ENCODE results near the gene MAP2K6.
A peak's percentile ranks its signal among the peaks of the same experiment; 100 is the strongest.

MAP2K6 gene

GRCh38 chr17:69497161-69497560, 82.7 kb downstream of the MAP2K6 start:
- DNase-seq = no peak

DNA sequence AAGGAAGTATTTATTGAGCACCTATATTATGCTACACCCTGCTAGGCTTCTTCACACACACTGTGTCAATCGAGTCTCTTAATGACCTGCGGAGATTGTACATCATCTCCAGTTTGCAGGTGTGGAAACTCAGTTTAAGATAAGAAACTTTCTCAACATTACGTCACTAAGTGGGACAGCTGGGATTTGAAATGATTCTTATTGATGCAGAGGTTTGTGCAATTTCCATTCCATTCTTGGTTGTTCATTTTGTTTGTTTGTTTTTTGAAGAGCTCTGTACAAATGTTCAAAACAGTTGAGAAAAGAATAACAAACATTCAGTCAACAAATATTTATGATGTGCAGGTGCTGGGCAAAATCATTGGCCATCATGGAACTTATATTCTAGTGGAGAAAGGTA, 84.8 kb downstream of the MAP2K6 start:
- no peak for DNase-seq

DNA sequence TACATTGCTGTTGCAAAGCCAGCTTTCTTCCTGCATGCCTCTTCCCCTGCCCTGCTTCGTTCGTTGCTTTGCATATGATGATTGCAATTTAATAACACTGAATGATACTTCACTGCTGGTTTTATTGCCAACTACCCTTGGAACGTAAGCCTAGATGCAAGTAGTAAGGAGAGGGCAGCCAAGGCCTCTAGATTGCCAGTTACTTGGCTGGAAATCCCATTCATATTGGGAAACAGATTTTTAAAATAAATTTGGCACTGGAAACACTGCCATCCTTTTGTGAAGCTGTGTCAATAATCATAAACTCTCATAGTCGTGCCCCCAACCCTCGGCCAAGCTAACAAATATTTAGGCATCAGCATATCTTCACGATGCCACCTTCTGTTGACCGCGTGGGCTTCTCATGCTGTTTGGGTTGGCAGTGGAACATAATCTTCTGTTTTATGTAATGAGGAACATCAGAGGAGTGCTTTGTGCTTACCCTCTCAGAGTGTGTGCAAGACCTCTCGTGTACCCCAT, 86.5 kb downstream of the MAP2K6 start:
- DNase-seq = no peak

DNA sequence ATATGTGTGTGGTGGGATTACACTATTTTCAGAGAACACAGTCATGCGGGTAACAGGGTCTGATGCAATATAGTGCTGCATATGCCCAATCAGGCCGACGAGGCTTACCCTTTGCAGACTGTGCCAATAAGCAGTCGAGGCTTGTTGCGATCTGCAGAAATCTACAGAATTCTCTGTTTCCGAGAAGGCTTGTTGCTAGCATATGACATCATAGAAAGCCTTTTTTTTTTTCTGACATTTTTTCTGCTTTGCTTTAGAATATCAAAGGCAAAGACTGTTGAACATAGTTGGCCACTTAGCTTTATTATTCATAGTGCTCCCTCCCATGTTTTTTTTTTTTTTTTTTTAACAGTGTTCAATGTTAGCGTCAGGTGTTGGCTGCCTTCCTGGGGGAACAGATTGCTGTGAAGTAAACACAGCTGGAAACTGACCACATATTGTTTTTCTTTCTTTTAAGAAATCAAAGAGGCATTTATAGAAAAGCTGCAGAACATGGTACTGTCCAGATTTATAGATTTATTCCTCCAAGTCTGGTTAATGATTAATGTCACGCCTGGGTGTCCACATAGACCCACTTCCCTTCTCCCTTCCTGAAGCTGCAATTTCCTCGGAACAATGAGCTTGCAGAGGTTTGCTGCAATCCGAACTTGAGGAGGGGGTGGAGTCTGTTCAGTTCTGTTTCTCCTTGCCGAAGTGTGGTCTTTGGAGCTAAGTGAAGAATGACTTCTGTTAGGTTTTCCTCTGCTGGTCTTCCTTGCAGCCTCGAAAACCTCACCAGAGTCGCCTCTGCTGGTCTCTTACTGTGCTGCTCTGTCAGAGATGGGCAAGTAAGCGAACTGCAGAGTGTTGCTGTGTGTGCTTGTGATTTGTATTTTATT, 87.3 kb downstream of the MAP2K6 start:
- peak in 1 of 2 donors; percentile 46 for DNase-seq

DNA sequence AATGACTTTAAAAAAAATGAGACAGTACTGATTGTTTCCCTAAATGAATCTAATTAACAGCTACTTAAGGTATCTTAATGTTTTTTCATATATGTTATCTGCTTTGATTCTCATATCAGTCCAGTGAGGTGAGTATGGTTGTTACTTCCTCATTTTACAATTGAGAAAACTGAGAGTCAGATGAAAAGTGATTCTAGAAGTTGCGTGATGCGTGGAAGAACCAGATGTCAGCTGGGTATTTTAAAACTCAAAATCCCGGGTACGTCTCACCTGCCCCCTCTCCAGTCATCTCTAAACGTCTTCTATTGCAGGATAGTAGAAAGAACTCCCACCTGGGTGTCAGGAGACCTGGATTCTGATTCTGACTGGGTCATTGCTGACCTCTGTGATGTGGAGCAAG, 89.2 kb downstream of the MAP2K6 start:
- DNase-seq = no peak

DNA sequence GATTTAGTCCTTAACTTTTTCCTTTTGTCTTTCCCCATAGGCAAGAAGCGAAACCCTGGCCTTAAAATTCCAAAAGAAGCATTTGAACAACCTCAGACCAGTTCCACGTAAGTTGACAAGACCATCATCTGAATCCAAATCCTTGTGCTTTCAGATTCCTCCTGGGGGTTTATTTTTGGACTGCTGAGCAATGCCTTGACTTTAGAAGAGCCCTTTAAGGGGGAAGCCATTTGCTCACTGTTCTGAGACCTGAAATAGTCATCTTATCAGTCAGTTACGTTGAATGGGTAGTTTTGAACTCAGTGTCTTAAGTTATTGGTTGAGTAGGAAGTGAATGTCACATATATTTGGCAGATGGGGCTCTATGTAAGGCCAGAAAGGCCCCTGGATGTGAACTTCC, 91.2 kb downstream of the MAP2K6 start:
- DNase-seq = no peak

GRCh38 chr17:69506489-69506888, 92.0 kb downstream of the MAP2K6 start:
- no peak for DNase-seq

GRCh38 chr17:69508814-69509213, 94.3 kb downstream of the MAP2K6 start:
- DNase-seq = no peak

DNA sequence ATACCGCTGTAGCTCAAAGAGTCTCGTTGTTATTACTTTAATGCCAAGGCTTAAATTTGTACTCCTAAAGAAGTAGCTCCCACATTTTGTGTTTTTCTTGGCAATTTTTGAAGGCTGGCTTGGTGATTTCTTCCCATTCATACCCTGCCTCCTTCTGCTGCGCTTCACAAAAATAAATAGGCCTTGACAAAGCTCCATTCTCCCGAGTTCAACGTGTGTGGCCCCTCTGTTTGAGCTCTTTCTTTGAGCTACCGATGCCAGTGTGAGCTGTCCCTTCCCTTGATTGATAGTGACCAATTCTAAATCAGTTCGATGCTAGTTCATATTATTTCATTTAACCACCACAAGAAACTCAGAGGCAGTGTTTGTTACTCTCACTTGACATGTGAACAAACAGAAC, 96.8 kb downstream of the MAP2K6 start:
- no peak for DNase-seq

DNA sequence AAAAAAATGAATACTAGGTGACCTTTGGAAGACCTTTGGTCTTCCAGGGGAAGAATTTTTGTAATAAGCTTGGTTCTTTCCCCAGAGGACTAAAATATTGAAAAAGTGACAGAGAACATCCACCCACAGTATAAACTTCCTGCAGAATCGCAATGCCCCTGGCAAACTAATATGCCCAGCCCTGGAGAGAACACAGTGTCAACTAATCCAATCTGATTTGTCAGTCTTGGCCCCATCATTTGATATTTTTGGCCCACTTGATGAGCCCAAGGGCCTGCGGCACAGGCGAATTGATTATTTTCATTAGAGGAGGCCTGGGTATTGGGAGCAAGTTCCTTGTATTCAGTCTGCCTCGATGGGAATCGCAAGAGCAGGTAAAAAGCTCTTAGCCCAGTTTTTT, 98.4 kb downstream of the MAP2K6 start:
- no peak for DNase-seq

DNA sequence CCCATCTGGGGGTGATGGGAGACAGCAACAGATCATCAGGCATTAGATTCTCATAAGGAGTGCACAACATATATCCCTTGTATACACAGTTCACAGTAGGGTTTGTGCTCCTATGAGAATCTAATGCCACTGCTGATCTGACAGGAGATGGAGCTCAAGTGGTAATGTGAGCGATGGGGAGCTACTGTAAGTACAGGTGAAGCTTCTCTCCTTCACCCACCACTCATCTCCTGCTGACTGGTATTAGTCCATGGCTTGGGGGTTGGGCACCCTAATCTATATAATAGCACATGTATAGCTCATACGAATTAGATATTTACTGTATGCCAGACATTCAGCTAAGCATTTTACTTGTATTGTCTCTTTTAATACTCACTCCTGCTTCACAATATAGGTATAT, 101.7 kb downstream of the MAP2K6 start:
- DNase-seq = no peak

- DNase-seq = no peak
These were observed 102.4 kb downstream of the MAP2K6 start for GRCh38 chr17:69516911-69517310.

- no peak for DNase-seq
These were observed 104.5 kb downstream of the MAP2K6 start for GRCh38 chr17:69518951-69519350.

DNA sequence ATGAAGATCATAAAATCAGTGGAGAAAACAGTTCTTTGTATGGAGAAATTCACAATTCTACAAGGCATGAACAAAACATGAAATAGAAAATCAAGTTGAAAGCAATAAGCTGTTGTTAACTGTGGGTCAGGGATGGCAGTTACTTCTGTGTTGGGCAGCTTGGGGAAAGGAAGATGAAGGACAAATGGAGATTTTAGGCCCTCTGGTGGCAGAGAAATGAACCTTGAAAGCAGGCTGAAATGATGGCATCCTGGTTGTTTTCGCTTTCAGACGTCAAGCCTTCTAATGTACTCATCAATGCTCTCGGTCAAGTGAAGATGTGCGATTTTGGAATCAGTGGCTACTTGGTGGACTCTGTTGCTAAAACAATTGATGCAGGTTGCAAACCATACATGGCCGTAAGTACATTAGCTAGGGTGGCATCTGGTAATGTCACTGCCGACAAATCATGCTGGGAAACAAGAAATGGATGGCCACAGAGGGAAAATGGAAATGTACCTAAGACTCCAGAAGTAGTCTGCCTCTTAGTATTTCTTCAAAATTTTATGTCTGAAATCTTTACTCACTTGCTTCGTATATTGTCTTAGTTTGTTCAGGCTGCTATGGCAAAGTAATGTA, 108.9 kb downstream of the MAP2K6 start:
- peak; percentile 13 to 75 for DNase-seq

DNA sequence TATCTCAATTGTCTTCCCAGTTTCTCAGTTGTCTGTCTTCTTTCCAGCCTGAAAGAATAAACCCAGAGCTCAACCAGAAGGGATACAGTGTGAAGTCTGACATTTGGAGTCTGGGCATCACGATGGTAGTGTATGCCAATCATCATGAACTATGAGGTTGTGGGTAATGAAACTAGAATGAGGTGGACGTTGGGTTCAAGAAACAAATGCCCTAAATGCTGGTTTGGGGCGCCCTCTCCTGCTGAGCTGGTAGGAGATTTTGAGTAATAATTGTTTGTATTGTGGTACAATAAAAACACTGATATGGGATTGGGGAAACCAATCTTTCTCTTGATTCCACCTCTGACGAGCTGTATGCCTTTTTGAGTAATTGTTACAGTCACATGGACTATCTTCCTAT, 110.4 kb downstream of the MAP2K6 start:
- no peak for DNase-seq

DNA sequence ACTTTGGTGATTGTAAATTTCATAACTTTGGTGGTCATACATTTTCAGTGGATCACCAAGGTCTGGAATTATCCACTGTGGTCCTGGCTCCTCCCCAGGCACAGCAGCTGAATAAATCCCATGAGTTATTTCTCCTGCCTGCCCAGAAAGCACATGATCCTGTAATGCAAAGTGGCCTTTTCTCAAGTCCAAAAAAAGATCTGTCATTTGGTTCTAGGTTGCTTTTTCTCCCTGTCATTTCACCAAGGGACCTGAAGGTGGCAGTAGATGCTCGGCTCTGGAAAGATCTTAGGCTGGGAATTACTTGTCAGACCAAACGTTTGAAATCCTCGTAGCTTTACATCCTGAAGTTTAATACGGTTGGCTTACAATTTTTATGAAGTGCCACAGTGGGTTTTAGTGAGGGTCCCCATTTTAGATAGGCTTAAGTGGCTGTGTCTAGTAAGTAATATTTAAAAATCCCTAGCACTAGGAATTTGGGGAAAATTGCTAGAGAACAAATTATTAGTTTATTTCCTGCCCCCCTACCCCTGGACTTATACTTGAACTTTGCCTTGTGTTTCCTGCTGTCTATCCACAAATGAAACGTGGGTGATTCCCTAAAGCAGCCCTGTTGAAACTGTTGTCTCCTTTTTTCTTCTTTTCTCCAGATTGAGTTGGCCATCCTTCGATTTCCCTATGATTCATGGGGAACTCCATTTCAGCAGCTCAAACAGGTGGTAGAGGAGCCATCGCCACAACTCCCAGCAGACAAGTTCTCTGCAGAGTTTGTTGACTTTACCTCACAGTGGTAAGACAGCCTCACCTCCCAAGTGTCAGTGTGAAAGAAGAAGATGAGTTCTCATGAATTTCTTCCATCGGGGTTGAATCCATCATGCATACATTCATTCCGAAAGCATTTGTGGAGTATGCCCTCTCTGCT, 111.7 kb downstream of the MAP2K6 start:
- DNase-seq = peak; percentile 6 to 72

GRCh38 chr17:69528035-69528434, 113.5 kb downstream of the MAP2K6 start:
- no peak for DNase-seq

- DNase-seq = no peak
These were observed 119.2 kb downstream of the MAP2K6 start for GRCh38 chr17:69533481-69534234.

DNA sequence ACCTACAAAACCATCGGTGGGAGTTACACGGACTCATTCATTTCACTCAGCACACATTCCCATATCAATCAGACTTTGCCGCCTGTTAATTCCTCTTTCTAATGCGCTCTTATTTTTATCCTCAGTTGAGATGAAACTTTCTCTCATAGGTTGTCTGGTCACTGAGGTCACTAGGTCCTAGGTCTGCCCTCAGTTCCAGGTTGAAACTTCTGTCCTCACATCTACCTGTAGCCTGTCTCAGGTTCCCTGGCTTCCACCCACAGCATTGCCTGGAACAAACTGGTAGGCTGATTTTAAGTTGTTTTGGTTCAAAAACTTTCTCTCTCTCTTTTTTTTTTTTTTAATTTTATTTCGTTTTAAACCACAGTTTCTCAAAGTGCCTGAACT, 119.7 kb downstream of the MAP2K6 start:
- no peak for DNase-seq

DNA sequence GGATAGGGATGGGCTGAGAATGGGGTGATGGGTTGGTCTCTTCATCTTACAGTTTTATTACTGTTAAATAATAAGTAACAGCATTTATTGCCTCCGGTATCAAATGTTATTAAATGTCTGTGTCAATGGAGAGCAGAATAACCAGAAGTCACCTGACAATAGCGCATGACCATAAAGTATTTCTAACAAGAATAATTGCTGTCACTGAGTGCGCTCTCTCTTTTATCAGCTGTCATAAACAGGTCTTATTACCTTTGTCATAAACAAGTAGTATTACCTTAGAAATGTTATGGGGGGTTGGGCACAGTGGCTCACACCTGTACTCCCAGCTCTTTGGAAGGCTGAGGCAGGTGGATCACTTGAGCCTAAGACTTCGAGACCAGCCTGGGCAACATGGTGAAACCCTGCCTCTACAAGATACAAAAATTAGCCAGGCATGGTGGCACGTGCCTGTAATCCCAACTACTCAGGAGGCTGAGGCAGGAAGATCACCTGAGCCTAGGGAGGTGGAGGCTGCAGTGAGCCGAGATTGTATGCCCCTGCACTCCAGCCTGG, 120.6 kb downstream of the MAP2K6 start:
- DNase-seq = no peak

- no peak for DNase-seq
These were observed 124.3 kb downstream of the MAP2K6 start for GRCh38 chr17:69538795-69539194.

GRCh38 chr17:69539274-69539673, 124.8 kb downstream of the MAP2K6 start:
- no peak for DNase-seq
